ENCODE results near the gene CCDC142.

Gene CCDC142

DNA sequence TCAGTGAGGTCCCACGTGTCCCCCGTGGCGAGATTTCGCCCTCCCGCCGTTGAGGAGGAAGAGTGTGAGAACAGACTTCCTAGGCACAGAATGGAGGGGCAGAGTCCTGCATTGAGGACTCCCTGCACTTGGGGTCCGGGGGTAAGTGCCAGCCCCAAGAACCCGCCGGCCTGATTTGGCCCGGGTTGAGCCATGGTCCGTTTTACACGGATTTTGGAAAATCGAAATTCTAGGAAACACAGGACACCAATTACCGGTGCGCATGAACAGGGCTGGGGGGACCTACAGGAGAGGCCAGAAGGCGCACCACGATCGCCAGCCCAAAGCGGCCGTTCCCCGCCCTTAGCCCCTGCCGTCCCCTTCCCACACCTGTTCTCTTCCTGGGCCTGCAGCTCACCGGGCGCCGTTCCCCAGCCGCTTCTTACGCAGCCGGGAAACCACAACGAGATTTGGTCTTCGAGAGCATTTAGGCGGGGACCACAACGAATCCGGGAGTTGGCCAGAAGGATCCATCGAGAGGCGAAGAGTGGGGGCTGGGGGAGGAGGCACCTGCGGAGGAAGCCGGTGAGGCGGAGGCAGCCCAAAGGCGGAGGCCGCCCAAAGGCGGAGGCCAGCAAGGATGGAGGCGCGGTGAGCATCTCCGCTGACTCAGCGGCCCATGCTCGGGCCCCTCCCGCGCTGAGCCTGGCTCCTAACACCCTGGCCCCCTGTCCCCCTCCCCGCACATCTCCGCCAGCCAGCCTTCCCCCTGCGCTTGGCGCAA is 31.0 kb upstream of the CCDC142 start:
- DNase-seq = no peak

DNA sequence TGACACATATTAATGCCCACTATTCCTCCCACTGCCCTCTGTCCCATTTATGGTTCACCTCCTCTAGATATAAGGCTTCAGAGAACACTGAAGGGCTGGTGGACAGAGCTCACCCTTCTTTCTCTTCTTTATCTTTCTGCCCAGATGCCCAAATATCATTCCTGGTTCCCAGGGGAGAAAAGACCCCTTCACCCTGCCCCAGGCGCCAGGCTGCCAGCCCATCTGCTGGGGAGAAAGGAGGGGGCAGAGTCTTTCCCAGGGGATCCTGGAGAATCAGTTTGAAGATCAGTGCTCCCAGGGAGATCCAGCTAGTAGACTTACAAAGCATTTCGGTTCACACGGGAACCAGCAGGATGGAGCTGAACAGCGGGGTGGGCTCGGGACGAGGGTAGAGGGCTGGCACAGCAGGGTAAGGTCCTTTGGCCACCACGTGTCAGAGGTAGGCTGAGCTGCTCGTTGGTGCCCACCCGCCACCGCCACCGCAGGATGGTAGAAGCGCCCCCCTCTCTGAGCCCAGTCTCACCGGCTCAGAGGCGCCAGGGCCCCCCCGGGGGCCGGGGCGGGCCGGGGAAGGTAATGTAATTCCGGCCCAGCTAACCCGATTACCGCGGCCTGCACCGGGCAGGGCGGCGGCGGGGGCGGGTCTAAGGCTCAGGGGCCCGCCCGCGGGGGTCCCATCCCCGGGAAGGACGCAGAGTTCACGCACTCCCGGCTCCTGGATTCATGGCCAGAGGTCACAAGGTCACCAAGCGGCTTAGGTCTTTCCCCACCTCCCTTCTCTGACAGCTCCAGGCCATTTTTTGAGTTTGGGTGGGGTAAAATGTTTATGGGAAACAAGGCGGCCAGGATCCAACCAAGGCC is 30.2 kb upstream of the CCDC142 start:
- no peak for DNase-seq

- DNase-seq = no peak
These were observed 28.5 kb upstream of the CCDC142 start for GRCh38 chr2:74511104-74511989.

GRCh38 chr2:74510272-74510671 is 27.5 kb upstream of the CCDC142 start:
- DNase-seq = no peak

DNA sequence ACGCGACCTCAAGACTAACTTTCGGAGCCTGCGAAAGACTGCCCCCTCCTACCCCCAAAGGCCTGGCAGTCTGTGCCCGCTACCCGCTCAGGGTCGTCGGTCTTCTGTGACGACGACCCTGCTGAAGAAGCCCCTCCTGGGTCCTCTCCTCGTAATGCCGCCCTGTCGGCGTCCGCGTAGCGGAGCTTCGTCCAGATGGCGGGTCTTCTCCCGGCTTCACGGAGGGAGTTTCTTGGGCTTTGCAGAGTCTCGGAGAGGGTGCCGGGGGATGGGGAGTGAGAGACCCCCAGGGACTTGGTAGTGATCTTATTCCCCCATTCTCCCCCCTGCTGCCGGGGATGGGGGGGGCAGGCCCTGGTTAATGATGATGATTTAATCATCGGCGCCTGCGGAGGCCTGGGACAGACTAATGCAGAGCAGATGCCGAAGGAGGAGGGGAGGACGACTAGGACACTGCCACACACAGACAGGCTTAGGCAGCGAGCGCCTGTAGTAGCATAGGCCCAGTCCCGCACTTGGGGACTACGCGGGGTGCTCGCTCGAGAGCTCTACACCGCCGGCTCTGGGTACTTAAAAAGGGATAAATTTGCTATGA is 25.2 kb upstream of the CCDC142 start:
- peak; percentile 38 for DNase-seq

DNA sequence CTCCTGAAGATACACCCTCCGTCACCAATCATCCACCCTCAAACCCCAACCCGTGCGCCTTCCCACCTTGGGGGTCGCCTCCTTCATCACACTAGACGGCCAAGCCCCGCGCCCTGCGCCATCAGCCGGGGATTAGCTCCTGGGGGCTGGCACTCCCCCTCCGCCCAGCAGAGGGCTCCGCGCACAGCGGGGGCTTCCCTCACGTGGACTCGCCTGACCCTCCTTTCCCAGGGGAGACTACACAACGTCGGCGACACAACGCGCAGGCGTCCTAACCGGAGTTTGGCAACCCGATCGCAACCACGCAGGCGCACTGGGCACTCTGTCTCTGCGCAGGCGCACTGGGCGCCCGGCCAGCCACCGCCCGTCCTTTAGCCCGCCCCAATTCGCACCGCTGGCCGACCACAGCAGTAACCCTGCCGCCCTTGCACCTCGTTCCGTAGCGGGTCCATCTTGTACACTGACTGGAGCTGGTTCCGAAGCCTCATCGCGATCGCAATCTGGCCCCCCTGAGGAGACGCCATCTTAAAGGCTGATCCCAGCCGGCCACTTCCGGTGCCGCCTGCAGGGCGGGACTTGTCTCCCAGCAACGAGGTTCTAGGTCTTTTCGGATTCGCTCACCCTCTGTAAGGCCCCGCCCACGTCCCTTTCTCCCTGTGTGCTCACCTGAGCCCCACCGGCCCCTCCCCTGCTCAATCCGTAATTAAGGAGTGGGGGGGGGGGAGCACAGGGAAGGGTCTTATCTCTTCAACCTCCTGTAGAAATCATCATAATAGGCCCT is 24.5 kb upstream of the CCDC142 start, which contains the start of gene PCGF1:
TSS of gene PCGF1 (minus strand) at position 551 of the 781 bp plus-strand sequence. CDS start at position 524, 27 bp downstream.
- peak; percentile 100 for DNase-seq

GRCh38 chr2:74505448-74506246 is 22.8 kb upstream of the CCDC142 start:
- no peak for DNase-seq

DNA sequence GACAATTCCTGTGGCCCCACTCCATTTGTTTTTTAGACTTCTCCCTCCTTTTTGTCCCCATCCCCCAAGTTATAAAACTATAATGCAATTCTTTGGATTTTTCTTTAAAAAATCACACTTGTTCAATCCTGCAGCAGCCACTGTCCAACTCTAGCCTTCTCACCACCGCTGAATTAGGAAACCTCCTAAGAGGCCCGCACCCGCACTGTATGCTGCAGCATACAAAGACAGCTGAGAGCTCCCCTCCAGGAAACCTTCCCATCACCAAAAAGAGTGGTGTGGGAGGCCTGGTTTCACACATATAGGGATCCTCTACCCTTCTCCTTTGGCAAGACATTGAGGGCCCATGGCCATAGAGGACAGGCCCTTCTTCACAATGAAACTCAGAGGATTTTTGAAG is 21.8 kb upstream of the CCDC142 start:
- no peak for DNase-seq

DNA sequence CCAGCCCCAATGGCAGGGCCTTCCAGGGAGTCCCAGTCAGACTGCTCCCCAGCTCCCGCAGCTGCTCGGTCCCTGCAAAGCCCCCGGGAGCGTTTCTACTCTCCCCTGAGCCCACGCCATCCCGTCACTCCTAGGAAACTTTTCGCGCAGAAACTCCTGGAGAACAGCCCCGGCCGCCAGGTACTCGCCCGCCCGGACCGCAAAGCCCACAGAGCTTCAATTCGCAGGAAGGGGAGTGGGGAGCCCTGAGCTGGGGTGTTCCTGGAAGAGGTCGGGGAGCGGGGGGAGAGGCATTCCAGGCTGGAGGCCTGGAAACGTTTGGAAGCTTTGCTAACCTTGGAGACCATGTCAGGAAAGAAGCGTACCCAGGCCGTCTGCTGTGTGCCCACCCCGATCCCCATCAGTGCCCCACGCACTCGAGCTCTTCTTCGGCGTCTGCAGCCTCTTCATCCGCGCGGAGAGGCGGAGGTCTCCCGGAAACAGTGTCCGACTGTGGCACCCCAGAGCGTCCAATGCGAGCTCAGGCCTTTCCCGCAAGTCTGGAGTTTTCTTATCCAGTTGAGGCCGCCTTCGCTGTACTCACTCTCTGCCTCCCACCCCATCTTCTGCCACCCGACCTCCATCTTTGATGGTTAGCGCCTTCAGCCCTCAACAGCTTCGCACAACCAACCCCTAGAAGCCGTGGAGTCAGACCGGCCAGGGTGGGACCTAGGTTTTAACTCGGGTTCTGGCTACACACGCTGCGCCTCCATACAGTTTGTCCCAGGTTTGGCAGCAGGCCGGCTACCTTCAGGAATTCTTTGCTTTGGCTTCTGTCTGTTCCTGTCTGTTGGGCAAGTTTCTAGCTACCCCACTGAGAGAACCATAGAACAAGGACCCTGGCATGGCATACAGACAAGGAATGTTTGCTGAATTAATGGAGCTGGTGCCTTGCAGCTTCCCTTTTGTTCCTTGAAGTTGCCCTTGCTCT is 21.0 kb upstream of the CCDC142 start:
- DNase-seq = no peak

- peak; percentile 53 for DNase-seq
These were observed 20.1 kb upstream of the CCDC142 start for GRCh38 chr2:74502720-74503505.

GRCh38 chr2:74502147-74502719 is 19.4 kb upstream of the CCDC142 start:
- DNase-seq = no peak

GRCh38 chr2:74501335-74502071 is 18.7 kb upstream of the CCDC142 start:
- no peak for DNase-seq

- DNase-seq = no peak
These were observed 17.8 kb upstream of the CCDC142 start for GRCh38 chr2:74500578-74500946.

- no peak for DNase-seq
These were observed 17.3 kb upstream of the CCDC142 start for GRCh38 chr2:74499940-74500577.

DNA sequence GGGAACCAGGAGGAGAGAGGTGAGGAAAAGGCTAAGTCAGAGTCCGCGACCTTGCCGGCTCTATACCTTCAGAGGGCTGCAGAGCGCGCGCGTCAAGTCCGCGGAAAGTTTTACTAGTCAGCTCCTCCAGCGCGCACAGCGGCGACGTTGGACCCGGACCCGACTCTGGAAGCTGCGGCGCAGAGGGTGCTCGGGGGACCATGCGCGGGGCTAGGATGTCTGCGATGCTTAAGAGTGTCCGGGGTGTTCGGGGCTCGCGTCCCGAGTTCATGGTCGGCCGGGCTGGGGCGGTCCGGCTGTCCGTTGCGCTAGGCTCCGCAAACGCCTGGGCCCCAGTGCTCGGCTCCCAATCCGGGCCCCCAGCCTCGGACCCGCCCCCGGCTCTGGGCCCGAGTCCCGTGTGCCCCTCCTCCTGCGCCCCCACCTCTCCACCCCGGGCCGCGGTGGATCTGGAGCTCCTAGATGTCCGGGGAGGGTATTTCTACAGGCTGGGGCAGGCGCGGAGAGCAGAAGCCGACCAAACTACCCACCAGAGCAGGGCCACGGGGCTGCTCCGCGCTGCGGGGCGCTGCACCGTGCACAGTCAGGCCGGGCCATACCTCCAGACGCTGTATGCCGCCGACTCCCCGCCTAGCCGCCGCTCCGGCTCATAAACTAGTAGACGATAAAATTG is 16.6 kb upstream of the CCDC142 start, which contains the start of gene LBX2:
TSS of gene LBX2 (minus strand) at position 337 of the 673 bp plus-strand sequence. CDS start at position 271, 66 bp downstream.
- no peak for DNase-seq

DNA sequence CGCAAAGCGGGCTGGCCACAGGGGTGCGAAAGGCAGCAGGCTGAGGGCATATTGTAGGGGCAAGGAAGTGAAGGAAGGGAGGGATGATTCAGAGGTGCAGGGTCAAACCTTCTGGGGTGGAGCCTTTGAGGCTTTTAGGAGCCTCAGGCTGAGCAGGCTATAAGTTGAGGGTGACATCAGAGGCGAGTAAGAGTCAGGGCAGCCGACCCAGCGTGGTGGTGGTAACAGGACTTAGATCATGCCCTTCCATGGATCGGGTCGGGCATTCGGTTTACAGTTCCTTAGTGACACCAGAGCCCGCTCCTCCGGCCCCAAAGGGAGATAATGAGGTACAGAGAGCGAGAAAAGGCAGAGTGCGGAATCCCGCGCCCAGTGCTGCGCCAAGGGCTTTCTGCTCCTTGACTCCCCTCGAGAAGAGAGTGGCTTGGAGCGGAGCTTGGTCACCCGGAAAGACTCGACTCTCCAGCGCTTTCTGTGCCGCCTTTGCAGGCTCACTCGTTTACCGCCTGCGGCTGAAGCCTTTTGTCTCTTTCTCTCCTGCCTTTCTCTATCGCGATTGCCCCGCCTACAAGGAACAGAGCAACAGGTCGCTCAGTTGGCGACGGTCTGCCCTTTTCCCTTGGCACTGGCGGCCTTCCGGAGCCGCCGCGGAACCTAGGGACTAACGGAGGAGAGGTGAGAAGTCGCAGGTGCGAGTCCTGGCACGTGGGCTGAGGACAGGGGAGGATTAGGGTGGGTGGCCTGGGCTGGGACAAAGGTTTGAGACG is 15.9 kb upstream of the CCDC142 start:
- DNase-seq = no peak
